Measurements from ENCODE around the gene NTRK2.

Gene NTRK2

GRCh38 chr9:84686068-84686467 lies 16.5 kb downstream of the NTRK2 start:
- DNase-seq, result no peak

DNA sequence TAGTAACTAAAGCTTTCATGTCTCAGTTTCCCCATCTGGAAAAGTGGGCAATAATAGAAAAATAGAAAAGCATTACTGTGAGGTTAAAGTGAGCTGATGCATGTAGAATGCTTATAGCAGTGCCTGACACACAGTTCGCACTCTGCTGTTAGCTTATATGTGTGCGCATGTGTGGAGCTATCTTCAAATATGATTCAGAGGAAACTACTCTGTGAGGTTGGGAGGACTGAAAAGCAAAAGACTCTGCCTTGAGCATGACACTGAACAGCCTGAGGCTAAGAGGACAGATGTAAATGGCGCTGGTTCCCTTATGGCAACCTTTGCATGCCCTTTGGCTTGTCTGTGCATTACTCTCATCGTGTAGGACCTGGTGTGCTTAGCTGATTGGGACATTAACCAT lies 19.4 kb downstream of the NTRK2 start:
- DNase-seq, result no peak

- DNase-seq, result no peak
Measured at GRCh38 chr9:84691634-84692033, 22.1 kb downstream of the NTRK2 start.

DNA sequence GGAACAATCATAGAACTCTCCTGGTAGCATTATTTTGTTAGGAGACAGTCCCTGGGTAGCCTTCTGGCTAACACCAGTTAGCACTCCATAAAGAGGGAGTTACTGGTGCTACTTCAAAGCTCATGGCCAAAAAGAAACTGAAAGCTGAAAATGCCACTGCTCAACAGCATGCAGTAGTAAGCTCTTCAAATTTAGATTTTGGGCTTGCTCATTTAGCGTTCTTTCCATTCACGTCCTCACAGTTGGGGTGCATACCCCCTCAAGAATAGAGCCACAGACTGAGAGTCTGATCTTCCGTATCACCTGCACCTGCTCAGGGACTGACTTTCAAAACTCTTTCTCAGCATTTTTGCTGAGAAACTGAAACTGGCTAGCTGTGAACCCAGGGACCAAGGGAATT lies 24.7 kb downstream of the NTRK2 start:
- DNase-seq, result no peak

GRCh38 chr9:84697042-84697441 lies 27.5 kb downstream of the NTRK2 start:
- DNase-seq, result no peak

DNA sequence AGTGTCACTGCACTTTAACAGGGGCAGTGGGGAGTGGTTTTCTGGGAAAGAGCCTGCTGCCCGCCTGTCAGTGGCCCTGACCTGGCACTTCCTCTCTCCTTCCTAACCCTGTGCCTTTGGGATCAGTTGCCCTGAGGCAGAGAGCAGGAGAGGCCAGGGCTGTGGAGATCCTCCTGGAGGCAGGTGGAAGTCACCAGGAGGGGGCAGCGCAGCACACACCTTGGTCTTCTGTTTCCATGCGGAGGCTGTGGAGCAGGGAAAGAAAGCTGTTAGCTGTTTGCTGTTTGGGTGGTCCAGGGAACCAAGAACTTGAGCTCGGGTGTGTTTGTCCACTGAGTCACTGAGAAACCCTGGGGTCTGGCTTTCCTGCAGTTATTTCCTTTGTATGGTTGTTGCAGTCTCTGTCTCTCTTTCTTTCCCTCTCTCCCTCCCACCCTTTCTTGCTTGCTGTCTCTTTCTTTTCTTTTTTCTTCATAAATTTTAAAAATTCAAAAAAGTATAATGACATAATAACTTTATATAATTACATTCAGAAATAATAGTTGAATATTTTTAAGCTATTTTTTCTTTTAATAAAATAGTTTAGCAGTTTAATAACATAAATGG lies 28.1 kb downstream of the NTRK2 start:
- peak; percentile 32 for DNase-seq

DNA sequence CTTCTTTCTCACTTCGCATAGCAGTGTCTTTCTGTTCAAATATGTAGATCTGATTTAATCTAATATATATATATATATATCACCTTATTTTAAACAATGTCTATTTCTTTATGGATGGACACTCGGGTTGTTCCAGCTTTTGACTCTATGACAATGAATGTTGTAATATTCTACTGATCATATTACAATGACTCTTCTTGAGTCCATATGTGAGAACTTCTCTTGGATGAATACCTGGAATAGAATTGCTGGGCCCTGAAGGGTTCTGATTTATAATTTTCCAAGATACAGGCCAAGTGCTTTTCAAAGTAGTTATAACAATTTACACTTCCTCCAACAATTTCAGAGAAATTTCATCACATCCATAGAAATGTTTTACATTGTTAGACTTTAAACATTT lies 28.8 kb downstream of the NTRK2 start:
- no peak for DNase-seq

DNA sequence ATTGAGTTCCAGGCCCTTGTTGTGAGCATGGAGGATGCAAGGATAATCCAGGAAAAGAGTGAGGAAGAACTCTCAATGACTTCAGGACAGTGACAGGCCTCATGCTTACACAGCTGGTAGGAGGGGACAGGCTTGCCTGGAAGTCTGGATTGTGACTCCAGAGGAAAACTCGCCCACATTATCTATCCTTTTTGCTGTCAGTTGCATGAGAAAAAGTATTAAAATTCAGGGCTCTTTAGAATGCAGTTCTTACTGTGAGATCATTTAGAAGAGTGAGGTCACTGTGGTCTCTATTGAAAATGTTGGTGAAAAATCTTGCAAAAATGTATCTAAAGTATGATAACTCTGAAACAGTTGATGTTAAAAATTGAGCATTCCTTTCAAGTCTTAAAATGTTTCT lies 30.5 kb downstream of the NTRK2 start:
- no peak for DNase-seq

GRCh38 chr9:84701801-84702200 lies 32.3 kb downstream of the NTRK2 start:
- DNase-seq, result no peak

GRCh38 chr9:84702471-84702870 lies 32.9 kb downstream of the NTRK2 start:
- no peak for DNase-seq

- DNase-seq, result no peak
Measured at GRCh38 chr9:84703793-84704192, 34.3 kb downstream of the NTRK2 start.

DNA sequence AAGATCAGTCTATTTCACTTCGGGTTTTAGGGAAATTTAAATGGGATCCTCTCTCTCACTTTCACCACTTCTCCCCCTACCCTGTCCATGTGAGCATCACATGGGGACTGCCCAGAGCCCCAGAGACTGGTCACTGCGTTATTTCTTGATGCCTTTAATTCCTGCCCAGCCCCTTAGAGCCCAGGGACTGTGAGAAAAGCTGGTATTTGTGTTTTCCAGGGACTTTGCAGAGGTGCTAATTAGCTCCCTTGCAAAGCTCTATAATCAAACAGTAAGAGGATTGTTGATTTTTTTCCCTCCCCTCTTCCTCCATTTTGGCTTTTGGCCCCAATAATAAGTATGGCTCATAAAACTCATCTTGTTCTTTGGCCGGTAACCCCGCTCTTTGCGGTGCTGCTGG lies 35.6 kb downstream of the NTRK2 start:
- no peak for DNase-seq

DNA sequence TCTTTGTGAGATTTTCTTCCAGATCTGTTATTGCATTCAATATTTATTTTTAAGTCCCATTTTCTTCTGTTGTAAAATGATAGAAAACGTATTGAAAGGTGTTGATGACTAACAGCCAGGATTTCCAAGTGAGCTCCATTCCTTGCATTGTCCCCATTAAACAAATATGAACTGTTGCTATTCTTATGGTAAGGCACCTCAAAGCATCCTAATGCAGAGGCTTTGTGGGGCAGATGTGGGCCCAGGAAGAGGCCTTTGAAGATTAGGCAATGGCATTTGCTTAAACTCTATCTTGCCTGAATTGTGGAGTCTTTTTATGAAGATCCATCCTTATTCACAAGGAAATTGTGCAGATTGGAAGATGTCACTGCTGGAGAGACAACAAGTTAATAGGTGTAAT lies 38.9 kb downstream of the NTRK2 start:
- DNase-seq, result no peak

- DNase-seq, result no peak
Measured at GRCh38 chr9:84709056-84709455, 39.5 kb downstream of the NTRK2 start.

GRCh38 chr9:84710701-84711397 lies 41.3 kb downstream of the NTRK2 start:
- DNase-seq, result no peak

- DNase-seq, result no peak
Measured at GRCh38 chr9:84711398-84711777, 41.9 kb downstream of the NTRK2 start.

DNA sequence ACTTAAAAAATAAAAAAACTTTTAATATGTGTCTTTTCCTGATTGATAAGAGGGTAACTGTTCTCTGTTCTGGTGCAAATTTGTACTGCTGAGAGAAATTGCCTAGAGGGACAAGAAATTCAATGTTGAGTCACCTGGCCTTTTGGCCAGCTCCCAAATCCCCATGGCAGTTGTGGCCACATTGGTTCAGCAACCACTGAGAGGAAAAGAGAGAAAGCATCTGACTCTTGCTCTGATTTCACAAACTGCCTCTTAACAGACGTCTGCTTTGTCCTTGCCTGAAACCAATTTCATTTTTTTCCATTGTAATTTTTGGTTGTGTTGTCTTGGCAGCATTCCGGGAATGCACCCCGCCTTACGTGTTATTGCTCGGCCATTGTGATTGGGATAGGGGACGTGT lies 42.4 kb downstream of the NTRK2 start:
- no peak for DNase-seq

GRCh38 chr9:84716217-84716616 lies 46.7 kb downstream of the NTRK2 start:
- DNase-seq, result no peak

- no peak for DNase-seq
Measured at GRCh38 chr9:84718476-84718875, 48.9 kb downstream of the NTRK2 start.

DNA sequence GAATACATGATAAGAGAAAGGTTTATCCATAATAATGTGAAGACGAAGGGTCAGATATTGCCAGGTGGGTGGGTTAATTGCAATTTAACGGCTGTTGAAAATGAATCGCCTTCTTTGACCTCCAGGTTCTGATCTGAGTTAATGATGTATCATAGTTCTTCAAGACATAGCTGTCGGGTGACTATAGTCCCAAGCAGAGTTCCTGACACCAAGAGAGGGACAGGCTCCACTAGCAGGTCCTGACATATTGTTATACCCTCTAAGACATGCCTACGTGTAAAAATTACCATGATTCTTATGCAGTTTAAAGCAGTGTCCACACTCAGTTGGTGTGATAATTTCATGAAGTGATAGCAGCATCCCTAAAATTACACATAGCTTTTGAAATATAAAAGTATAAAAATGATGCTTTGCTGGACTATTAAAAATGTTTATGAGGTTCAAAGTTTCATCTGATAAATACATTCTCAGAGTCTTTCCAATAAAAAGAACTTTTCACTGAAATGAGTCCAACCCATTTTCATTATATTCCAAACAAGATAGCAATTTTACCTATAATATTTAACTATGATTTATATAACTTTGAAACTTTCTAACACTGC lies 53.0 kb downstream of the NTRK2 start:
- DNase-seq, result no peak

DNA sequence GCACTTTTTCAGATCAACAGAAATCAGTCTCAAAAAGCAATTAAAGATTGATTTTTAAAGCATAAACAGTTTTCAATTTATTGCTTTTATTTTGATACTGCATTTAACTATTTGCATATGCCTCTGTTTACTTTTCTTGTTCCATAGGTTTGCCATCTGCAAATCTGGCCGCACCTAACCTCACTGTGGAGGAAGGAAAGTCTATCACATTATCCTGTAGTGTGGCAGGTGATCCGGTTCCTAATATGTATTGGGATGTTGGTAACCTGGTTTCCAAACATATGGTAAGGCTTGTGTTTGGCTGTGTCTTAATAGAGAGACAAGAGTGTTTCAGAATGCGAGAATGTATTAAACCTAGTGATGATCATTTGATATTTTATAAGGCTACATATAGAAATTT lies 53.9 kb downstream of the NTRK2 start:
- no peak for DNase-seq

DNA sequence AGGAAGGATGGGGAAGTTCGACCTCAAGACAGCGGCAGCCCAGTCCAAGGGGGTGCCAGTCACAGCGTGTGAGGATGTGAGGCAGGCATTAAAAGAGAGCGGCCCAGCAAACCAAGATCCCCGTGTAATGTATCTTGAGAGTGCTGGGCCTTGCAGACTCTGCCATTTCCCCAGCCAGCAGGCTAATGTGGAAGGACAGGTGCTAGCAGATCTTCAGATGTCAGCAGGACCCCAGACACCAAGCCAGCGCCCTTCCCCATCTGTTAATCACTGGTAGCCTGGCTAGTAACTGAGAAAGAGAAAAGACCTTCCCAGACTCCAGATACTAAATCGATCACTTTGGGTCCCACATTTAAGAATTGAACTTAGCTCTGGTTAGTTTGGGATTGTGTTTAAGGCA lies 62.2 kb downstream of the NTRK2 start:
- no peak for DNase-seq

- no peak for DNase-seq
Measured at GRCh38 chr9:84736081-84736480, 66.6 kb downstream of the NTRK2 start.

DNA sequence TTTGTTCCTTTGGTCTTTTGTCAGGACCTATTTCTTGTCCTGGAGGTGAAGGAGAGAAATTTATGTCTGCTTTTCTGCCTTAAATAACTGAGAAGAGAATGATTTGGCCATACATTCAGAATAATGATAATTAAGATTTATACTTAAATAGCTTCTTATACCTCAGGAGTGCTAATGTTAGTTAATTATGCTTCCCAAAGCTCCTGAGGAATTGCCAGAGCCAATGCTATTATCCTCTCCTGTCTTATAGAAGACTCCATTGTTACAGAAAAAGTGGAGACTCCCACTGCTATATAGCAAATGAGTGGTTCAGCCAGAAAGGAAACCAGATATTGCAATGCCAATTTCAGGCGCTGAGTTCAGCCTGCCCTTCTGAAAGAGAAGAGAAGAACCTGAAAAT lies 67.0 kb downstream of the NTRK2 start:
- no peak for DNase-seq

- no peak for DNase-seq
Measured at GRCh38 chr9:84738353-84738752, 68.8 kb downstream of the NTRK2 start.
